Stimulated activated CD4-positive, alpha-beta T cell treated with anti-CD3 and anti-CD28 coated beads, Interleukin-2, amount 100 ng/mL, for 24 hours (primary cell): ENCODE measurements around the gene ZNF691.
"Not testable (repeated sequence)": the region's sequence is repeated elsewhere in the genome, so short reads cannot be mapped to it uniquely, and the experiment has no call there.

Experiments
- DNase-seq, 2 donors: peaks; one replicate each; pipeline ENCODE4 v3.0.0-alpha.2; 2020

Gene ZNF691

DNA sequence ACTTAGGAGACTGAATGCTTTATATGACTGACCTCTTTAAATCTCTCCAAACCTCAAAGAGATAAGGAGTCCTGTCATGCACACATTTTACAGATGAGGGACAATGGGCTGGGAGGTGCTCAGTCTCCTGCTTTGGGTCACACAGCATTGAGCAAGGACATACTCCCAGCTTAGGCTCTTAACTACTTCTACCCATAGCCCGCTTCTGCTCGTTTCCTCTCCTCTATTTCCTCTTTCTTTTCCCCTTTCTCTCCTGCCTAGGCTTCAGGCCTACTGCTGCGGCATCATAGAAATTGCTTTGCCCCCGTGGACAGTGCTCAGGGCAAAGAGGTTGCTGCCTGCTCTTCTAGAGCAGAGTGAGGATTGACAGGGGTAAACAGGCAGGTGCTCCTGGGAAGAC, 12.4 kb upstream of the ZNF691 start:
- DNase-seq = no peak

DNA sequence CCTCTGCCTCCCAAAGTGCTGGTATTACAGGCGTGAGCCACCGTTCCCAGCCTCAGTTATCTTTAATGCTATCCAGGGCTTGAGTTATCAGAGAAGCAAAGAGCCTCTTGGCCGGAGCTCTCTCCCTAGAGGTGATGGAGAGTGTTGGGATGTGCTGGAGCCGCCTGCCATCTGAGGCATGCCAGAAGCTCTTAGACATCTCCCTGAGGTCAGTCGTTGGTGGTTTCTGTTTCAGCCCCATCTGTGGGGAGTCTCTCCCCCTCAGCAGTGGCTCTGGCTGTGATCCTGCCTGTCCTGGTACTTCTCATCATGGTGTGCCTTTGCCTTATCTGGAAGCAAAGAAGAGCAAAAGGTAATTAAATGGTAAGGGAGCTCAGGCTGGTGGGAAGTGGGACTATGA, 11.6 kb upstream of the ZNF691 start:
- DNase-seq = no peak

DNA sequence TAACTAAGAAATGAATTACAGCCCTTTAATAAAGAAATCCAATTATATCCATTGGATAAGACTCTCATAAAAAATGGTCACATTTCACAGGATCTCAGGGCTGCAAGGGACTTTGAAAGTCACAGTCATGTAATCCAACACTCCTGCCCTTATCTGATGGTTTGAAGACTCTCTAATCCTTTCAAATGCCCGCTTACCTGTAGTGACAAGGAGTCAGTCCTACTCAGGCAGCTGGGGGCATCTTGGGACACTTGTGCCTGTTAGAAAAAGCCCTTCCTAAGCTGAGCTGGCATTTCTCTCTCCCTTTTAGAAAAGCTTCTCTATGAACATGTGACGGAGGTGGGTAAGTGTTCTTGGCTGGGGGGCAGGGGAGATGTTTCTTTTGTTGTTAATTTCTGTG, 11.0 kb upstream of the ZNF691 start:
- no peak for DNase-seq

DNA sequence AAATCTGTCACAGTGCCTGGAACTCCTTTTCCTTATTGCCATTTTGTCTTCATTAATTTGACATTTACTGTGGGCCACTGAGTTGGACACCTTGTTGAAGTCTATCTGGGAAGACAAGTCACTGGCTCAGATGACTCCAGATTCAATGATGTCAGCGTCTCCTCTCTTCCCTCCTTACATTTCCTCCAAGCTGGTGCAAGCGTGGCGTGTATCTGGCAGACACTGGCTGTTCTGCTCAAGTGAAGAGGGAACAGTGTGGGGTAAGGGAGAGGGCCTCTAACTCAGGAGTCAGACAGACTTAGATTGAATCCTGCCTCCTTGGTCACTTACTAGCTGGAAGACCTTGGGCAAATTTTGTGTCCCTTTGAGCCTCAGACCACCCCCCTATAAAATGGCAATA, 8.7 kb upstream of the ZNF691 start:
- DNase-seq = no peak

DNA sequence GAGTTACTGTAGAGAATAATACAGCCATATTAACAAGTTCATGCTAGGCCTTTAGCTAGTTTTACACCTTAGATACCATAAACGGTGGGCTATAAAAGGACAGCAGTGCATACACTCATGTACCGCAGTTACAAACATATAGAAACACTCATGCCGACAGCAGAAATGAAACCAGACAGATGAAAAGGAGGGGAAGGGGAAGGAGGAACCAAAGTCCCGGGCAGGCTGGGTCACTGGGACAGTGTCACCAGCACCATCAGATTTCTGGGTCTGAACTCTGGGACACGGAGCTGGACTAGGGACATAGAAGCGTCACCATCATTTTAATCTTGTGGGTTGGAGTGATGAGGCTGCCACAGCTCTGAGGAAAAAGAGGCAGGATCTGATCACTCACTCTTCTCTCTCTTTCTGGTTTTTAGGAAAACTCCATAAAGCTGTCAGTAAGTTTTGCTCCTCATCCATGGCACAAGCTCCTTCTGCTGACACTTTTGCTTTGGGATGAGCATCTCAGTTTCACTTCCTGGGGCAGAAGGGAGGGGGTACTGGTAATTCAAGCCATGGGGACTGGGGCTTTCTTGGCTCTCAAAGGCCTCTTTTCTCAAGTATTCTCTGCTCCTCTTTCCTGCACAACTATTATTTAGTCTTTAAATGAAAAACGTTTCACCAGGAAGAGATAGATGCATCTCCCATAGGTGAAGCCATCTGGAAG, 7.8 kb upstream of the ZNF691 start:
- no peak for DNase-seq

DNA sequence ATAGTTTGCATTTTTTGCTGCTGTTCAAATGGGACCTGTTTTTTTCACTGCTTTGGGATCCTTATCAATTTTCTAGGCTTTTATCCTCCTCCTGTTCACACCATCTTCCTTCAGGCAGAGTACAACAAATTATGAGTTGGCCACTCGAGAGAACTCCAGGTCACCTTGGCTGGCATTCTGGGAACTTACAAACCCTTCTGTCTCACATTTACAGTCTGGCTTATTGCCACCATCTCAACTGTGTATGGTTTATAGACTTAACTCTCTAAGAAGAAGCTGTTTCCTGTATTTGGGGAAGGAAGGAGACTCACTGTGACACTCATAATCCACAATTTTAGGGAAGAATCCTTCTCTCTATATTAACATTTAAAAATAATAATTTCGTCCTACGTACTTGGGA, 5.4 kb upstream of the ZNF691 start:
- no peak for DNase-seq

DNA sequence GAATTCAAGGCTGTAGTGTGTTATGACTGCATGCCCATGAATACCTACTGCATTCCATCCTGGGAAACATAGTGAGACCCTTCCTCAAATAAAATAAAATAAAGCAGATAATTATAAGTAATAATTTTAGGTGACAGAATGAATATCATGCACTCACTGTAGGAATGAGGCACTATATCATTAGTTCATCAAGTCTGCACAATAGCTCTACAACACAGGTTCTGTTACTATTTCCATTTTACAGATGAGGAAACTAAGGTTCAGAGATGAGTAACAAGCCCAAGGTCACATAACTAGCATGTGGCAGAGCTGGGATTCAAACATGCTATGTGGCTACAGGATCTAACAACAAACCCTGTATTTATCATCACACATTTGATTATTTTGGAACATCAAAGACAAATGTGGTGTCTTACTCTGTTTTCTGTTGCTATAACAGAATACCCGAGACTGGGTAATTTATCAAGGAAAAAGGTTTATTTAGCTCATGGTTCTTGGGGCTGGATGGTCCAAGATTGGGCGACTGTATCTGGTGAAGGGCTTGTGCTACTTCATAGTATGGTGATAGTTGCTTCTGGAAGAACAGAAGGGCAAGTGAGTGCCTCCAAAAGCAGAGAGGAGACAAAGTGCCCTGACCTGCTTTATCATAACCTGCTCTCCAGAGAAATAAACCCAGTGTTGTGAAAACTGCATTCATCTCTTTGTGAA, 4.8 kb upstream of the ZNF691 start:
- no peak for DNase-seq

DNA sequence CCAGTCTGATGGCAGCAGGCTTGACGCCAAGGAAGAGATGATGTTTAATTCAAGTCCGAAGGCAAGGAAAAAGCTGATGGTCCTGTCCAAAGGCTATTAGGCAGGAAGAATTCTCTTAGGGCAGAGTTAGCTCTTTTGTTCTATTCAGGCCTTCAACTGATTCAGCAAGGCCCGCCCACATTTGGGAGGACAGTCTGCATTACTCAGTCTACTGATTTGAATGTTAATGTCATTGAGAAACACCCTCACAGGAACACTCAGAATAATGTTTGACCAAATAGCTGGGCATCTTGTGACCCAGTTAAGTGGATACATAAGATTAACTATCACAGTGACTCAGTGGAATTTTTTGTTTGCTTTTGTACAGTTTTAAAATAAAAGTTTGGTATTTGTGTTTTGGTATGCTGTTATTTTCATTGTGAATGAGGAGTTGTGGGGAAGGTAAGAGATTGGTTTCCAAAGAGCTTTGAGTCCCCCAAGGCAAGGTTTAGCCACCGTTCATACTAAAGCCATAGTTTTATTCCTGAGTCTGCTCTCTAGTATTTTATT, 1.7 kb upstream of the ZNF691 start:
- DNase-seq = no peak

DNA sequence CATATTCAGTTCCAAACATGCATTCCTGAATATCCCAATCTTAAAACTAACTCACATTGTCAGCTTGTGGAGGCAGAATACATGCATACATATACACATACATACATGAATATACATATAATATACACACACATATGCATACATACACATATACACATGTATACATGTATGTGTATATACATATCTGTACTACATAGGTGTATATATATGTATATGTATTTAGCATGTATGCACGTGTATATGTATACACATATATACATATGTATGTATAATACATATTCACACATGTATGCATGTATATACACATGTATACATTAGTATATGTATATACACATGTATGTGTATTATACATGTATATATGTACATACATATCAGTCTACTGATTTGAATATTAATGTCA, 1.2 kb upstream of the ZNF691 start:
- no peak for DNase-seq

DNA sequence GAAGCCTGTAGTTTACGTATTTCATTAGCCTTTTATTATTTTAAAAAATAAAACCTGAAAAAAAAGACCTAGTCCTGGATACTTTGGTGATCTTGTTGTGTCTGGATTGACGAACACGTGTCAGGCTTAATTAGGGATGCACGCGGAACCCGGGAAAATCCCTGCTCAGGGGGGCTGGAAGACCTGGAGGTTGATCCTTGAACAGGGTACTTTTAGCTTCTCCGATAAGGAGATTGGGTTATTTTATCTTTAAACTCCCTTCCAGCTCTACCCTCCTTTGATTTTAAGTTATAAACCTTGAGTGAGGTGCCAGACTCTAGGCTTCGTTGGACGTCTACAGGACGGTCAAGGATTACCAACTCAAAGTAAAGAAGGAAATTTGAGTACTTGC, 552 bp upstream of the ZNF691 start:
- peak in 1 of 2 donors; percentile 20 for DNase-seq

DNA sequence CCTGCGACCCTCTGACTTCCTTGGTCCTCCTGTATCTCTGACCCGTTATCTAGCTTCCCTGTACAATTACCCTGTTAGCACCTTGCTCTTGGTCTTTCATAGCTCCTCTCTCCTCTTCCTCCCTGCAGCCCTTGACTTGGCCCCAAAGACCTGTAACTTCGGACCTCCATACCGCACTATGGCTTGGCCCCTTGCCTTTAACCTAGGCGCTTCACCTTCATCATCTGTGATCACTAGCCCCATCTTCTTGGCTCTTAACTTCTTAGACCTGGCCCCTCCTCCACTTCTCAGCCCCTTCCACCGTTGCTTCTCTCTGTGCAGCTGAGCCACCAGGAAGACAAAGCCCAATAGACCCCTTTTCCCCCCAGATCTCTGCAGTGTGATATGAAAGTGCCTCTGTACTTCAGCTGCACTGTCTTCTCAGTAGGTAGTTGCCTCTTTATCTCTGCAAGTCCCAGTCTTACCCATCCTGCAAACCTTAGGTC, 740 bp downstream of the ZNF691 start:
- peak in 1 of 2 donors; percentile 2 for DNase-seq

DNA sequence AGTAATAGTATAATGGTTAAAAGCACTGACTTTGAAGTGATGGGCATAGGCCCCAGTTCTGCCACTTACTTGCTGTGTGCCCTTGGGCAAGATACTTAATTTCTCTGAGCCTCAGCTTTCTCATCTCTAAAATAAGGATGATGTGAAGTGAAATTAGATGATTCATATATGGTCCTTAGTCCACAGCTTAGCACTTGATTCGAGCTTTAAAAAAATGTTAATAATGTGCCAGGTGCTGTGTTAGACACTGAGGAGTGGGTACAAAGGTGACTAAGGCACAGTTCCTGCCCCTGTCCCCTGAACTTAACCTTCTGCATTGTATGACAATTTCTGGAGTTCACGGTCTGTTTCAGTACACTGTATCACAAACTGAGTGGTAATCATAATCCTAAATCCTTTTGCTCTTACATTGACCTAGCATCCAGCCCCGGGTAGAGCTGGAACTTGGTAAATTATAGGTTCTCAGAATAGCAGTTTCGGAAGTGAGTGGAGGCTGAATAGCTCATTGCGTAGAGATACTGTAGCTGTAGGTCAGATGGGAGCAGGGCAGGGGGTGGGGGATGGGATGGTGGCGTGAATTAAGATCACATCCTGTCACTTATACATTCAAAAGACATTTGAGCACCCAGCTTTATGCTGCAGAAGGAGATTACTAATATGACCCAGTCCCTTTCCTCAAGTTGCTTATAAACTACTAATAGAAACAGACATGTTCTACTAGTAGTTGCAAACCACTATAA, 1.5 kb downstream of the ZNF691 start:
- DNase-seq = peak in 1 of 2 donors; percentile 17

DNA sequence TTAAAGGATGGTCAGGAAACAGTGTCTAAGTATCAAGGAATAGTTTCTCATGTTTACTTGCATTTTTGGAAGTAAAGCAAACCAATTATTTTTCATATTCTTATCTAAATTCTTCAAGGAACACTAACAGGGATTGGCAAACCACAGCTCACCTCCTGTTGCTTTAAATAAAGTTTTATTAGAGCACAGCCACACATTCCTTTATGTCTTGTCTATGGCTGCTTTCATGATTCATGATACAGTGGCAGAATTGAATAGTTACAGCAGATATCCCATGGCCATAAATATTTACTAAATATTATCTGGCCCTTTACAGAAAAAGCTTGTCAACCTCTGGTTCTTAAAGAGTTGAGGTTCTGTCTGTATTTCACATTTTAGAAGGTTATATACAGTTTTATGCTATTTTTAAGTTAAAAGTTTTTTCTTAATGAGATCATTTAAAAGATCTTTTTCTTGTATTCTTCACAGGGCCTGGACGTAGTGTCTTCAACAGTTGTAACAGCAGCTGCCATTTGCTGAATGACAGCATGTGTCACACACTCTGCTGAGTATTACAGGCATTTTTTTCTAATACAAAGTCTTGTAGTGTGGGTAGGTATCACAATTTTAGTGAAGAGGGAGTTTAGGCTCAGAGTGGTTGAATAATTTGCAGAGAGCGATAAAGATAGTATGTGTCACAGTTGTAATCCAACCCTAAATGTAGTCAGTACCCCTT, 2.6 kb downstream of the ZNF691 start:
- DNase-seq = no peak

DNA sequence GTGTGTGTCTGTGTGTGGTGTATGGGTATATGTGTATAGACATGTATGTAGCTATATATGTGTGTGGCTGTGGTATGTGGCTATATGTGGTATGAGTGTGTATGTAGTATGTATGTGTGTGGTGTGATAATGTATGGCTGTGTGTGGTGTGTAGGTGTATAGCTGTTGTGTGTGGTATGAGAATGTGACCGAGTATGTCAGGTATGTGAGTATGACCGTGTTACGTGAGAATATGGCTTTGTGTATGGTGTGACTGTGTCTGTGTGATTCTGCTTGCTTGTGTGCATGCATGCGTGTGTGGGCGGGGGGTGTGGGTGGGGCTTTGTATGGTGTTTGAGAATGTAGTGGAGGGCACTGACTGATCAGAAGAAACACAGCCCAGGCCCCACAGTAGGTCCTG, 3.5 kb downstream of the ZNF691 start:
- no peak for DNase-seq

DNA sequence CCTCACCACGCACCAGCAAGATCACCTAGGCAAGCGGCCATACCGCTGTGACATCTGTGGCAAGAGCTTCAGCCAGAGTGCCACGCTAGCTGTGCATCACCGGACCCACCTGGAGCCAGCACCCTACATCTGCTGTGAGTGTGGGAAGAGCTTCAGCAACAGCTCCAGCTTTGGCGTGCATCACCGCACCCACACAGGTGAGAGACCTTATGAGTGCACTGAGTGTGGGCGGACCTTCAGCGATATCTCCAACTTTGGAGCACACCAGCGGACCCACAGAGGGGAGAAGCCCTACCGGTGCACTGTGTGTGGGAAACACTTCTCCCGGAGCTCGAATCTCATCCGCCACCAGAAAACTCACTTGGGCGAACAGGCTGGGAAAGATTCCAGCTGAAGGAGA, 5.0 kb downstream of the ZNF691 start:
- DNase-seq = no peak

DNA sequence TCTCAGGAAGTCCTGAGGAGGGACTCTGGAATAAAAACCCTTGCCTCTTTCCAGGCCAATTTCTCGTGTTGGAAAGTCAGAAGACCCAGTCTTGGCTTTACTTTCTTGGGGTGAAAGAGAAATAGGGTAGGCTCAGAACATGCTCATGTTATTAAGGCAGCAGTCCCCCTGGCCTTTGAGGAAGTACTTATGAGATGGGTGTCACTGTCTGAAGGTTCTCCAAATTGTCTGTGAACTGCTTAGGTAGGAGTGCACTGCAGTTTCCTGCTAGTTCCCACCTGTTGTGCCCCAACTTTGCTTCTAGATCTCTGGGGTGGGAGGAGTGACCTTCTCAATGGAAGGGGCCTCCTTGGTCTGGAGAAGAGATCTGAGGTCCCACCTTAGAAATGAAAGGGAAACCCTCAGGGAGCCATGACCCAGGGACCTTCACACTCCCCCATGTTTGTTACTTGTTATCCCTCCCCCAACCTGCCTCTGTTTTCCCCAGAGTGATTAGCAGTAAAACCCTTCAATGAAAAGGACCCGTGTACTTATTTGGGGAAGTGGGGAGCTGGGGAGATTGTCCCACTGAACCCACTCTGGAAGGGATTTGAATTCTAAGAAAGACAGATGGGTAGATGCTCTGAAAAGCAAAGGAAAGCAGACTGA, 5.7 kb downstream of the ZNF691 start:
- DNase-seq = no peak

DNA sequence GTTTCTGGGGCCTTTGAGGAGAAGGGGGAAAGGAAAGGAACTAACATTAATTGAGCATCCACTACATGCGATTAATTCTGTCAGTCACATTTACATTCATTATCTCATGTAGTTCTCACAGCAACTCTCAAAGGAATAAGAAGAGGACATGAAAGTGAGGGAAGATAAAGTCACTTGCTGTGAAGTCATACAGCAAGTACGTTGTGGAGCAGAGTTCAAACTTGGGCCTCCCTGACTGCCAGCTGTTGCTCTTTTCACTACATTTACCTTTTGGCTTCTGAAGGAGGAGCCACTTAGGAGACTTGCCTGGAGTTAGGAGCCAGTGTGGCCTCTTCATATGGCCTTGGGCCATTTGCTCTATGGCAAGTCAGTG, 6.2 kb downstream of the ZNF691 start:
- DNase-seq = no peak

DNA sequence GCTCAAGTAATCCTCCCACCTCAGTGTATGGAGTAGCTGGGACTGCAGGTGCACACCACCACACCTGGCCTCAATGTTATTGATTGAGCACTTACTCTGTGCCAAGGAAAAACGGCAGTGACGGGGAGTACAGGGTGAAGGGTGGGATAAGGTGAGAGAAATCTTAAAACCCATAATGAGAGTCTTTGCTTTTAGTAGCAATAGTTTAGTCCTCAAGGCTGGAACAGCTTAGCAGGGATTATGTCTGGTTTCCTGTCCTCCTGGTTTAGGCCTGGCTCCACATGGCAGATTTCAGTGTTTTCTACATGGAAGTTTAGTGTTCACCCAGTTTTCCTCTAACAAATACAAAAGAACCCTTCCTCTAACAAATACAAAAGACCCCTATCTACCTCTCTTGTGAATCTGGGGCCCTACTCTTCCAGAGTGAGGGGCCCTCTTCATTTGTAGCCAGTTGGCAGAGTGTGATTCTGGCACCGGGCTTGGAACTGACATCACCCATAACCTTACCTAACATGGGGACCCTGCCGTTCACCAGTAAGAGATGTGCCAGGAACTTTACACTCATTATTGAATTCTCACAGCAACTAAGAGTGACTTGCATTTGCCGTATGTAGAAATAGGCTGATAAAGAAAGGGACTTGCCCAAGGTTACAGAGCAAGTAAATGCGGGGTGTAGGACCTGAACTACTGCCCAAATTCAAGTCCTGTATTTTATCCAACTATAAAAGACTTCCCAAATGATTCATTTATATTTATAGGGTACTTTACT, 6.9 kb downstream of the ZNF691 start:
- no peak for DNase-seq

DNA sequence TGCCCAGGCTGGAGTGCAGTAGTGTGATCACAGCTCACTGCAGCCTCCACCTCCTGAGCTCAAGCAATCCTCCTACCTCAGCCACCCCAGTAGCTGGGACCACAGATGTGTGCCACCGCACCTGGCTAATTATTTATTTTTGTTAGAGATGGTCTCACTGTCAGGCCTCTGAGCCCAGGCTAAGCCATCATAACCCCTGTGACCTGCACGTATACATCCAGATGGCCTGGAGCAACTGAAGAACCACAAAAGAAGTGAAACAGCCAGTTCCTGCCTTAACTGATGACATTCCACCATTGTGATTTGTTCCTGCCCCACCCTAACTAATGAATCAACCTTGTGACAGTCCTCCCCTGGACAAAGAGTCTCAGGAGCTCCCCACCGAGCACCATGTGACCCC, 10.1 kb downstream of the ZNF691 start:
- DNase-seq = not testable (repeated sequence)

DNA sequence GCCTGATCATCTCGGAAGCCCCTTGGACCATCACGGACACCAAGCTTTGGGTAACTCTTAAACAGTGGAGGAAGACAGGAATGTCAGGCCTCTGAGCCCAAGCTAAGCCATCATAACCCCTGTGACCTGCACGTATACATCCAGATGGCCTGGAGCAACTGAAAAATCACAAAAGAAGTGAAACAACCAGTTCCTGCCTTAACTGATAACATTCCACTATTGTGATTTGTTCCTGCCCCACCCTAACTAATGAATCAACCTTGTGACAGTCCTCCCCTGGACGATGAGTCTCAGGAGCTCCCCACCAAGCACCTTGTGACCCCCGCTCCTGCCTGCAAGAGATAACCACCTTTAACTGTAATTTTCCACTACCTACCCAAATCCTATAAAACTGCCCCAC, 13.0 kb downstream of the ZNF691 start:
- not testable (repeated sequence) for DNase-seq

DNA sequence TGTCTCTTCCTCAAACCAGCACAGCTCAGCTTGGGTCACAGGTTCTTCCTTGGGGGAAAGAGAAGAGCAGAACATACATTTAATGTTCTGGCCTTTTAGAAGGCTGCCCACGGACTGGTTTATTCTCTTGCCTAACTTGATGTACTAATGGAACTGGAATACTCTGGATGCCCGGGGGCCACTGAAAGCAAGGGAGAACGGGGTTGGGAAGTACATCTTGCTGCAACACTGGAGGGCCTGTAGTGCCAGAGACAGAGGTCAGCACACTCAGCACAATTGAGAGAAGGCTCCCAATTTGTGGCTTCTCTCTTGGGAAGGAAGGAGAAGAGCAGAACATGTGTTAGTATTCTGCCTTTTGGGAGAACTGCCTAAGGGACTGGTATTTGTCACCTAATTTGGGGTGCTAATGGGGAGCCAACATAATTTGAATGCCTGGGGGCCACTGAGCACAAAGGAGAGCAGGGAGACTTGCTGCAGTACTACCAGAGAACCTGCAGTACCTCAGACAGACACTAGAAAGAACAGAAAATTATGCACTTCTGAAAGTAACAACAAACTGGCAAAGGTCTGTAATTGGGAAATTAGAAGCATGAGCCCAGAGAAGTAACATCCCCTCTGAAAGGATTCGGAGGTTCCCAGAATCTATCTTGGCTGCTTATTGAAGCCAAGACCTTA, 14.1 kb downstream of the ZNF691 start:
- no peak for DNase-seq
